Rectal smooth muscle tissue (tissue), 1 donor: ENCODE results near the gene FBXL19.

Source experiments
- H3K27ac ChIP-seq: one replicate; pipeline ENCODE4 v1.7.0; 2013; ENCODE audit warnings: low read depth, low read length, inconsistent platforms
- H3K27me3 ChIP-seq: one replicate; pipeline ENCODE4 v1.7.0; 2013; ENCODE audit warnings: low read length; ENCODE audit not compliant: control insufficient read depth, insufficient read depth
- H3K36me3 ChIP-seq: one replicate; pipeline ENCODE4 v1.7.0; 2013; ENCODE audit warnings: low read length; ENCODE audit not compliant: control insufficient read depth, insufficient read depth
- H3K4me1 ChIP-seq: one replicate; pipeline ENCODE4 v1.7.0; 2013; ENCODE audit warnings: low read length; ENCODE audit not compliant: control insufficient read depth, insufficient read depth
- H3K4me3 ChIP-seq: one replicate; pipeline ENCODE4 v1.7.0; 2013; ENCODE audit warnings: low read length
- H3K9ac ChIP-seq: one replicate; pipeline ENCODE4 v1.7.0; 2013; ENCODE audit warnings: low read length

Gene FBXL19

GRCh38 chr16:30985401-30986128, 62.2 kb downstream of the FBXL19 start:
- Histone ChIP-seq H3K4me1 (peaks cover 5% of the 10 kb centered on the region), H3K27me3 (no peaks in the 10 kb centered on the region), H3K4me3 (peak overlapping the region; percentile 78), H3K9ac (peak overlapping the region; percentile 60), H3K27ac (peak overlapping the region; percentile 47), H3K36me3 (peaks cover 5% of the 10 kb centered on the region)

GRCh38 chr16:30986129-30986991, 63.0 kb downstream of the FBXL19 start:
- Histone ChIP-seq H3K4me3 (no peak overlapping the region), H3K27ac (no peak overlapping the region), H3K36me3 (peaks cover 5% of the 10 kb centered on the region), H3K4me1 (peaks cover 5% of the 10 kb centered on the region), H3K27me3 (no peaks in the 10 kb centered on the region), H3K9ac (no peak overlapping the region)

GRCh38 chr16:30987581-30988190, 64.3 kb downstream of the FBXL19 start:
- no peak overlapping the region for H3K9ac ChIP-seq
- H3K36me3 ChIP-seq, result no peaks in the 10 kb centered on the region
- no peaks in the 10 kb centered on the region for H3K27me3 ChIP-seq
- no peak overlapping the region for H3K27ac ChIP-seq
- H3K4me3 ChIP-seq, result no peak overlapping the region
- peaks cover 5% of the 10 kb centered on the region for H3K4me1 ChIP-seq

- H3K36me3 ChIP-seq, result no peaks in the 10 kb centered on the region
- H3K27me3 ChIP-seq, result no peaks in the 10 kb centered on the region
- no peak overlapping the region for H3K27ac ChIP-seq
- H3K9ac ChIP-seq, result no peak overlapping the region
- H3K4me1 ChIP-seq, result peaks cover 5% of the 10 kb centered on the region
- no peak overlapping the region for H3K4me3 ChIP-seq
These were observed 66.2 kb downstream of the FBXL19 start for GRCh38 chr16:30989469-30990047.

- Histone ChIP-seq H3K27ac (no peak overlapping the region), H3K4me3 (no peak overlapping the region), H3K9ac (no peak overlapping the region), H3K4me1 (peaks cover 5% of the 10 kb centered on the region), H3K36me3 (no peaks in the 10 kb centered on the region), H3K27me3 (no peaks in the 10 kb centered on the region)
These were observed 66.7 kb downstream of the FBXL19 start for GRCh38 chr16:30990105-30990504.

- no peak overlapping the region for H3K4me3 ChIP-seq
- H3K27ac ChIP-seq, result no peak overlapping the region
- H3K27me3 ChIP-seq, result no peaks in the 10 kb centered on the region
- no peak overlapping the region for H3K9ac ChIP-seq
- H3K36me3 ChIP-seq, result no peaks in the 10 kb centered on the region
- no peaks in the 10 kb centered on the region for H3K4me1 ChIP-seq
These were observed 67.7 kb downstream of the FBXL19 start for GRCh38 chr16:30991052-30991451.

GRCh38 chr16:30992276-30992780, 69.0 kb downstream of the FBXL19 start:
- Histone ChIP-seq H3K9ac (no peak overlapping the region), H3K27ac (no peak overlapping the region), H3K36me3 (no peaks in the 10 kb centered on the region), H3K27me3 (no peaks in the 10 kb centered on the region), H3K4me1 (peaks cover 3% of the 10 kb centered on the region), H3K4me3 (no peak overlapping the region)

- Histone ChIP-seq H3K27me3 (no peaks in the 10 kb centered on the region), H3K27ac (no peak overlapping the region), H3K9ac (no peak overlapping the region), H3K36me3 (no peaks in the 10 kb centered on the region), H3K4me1 (peaks cover 3% of the 10 kb centered on the region), H3K4me3 (no peak overlapping the region)
These were observed 69.8 kb downstream of the FBXL19 start for GRCh38 chr16:30992931-30993816.

- H3K27me3 ChIP-seq, result no peaks in the 10 kb centered on the region
- no peak overlapping the region for H3K27ac ChIP-seq
- H3K4me1 ChIP-seq, result peaks cover 3% of the 10 kb centered on the region
- H3K4me3 ChIP-seq, result no peak overlapping the region
- H3K36me3 ChIP-seq, result no peaks in the 10 kb centered on the region
- H3K9ac ChIP-seq, result no peak overlapping the region
These were observed 72.6 kb downstream of the FBXL19 start for GRCh38 chr16:30995927-30996323.

GRCh38 chr16:30996324-30996984, 73.1 kb downstream of the FBXL19 start:
- no peaks in the 10 kb centered on the region for H3K36me3 ChIP-seq
- no peaks in the 10 kb centered on the region for H3K27me3 ChIP-seq
- H3K9ac ChIP-seq, result peak overlapping the region; percentile 65
- H3K4me1 ChIP-seq, result peaks cover 3% of the 10 kb centered on the region
- peak overlapping the region; percentile 87 for H3K27ac ChIP-seq
- H3K4me3 ChIP-seq, result peak overlapping the region; percentile 88
